HepG2 (cell line): Measurements from ENCODE around the gene POLR3K. TPM values are rescaled to one million over a fixed set of nuclear protein-coding genes. Genes with fewer than 3 reads are reported as not detected.

ENCODE experiments used
- BORCS8-MEF2B ChIP-seq: sonication (generic); formaldehyde crosslinking; IDR thresholded peaks from 2 replicates; pipeline ENCODE4 v1.8.0; 2022; ENCODE audit warnings: mild to moderate bottlenecking, missing genetic modification reagents
- HES4 ChIP-seq: sonication (generic); formaldehyde crosslinking; IDR thresholded peaks from 2 replicates; pipeline ENCODE4 v1.9.0; 2021; ENCODE audit warnings: mild to moderate bottlenecking, missing genetic modification reagents, borderline replicate concordance
- PHB2 ChIP-seq: fragments of 450-650 bp; IDR thresholded peaks from 2 replicates; pipeline ENCODE4 v1.6.1; 2018; ENCODE audit not compliant: partially characterized antibody
- SNAI1 ChIP-seq: sonication (generic); formaldehyde crosslinking; IDR thresholded peaks from 2 replicates; pipeline ENCODE4 v1.5.0; 2020; ENCODE audit warnings: mild to moderate bottlenecking, missing genetic modification reagents, borderline replicate concordance
- ZNF296 ChIP-seq: sonication (generic); formaldehyde crosslinking; conservative IDR thresholded peaks from 2 replicates; pipeline ENCODE4 v1.5.0; 2020; ENCODE audit warnings: mild to moderate bottlenecking, missing genetic modification reagents
- ZNF781 ChIP-seq: sonication (generic); formaldehyde crosslinking; IDR thresholded peaks from 2 replicates; pipeline ENCODE4 v1.5.1; 2020; ENCODE audit warnings: borderline replicate concordance, mild to moderate bottlenecking, missing genetic modification reagents; ENCODE audit errors: not compliant biosample characterization
- polyA plus RNA-seq, 8 experiments: library from polyadenylated mRNA; depleted of rRNA in 3 of 8; stranded (reverse) in 7 of 8; unstranded in 1 of 8; fragments of >200 nt; fragmentation: Illumina TruSeq in 4 of 8; extraction: Trizol in 4 of 8; gene quantifications; 2 replicates each; pipeline versions ENCODE4 v1.2.1 to v1.2.3, GENCODE V29; 2011 to 2016; ENCODE audit warnings: low read depth in 4 of 8, missing spikeins in 1 of 8, mixed read lengths in 1 of 8; ENCODE audit not compliant: insufficient read depth in 1 of 8
- total RNA-seq, 5 experiments: library from RNA; depleted of rRNA; stranded (reverse); fragments of >200 nt; fragmentation: Illumina TruSeq; extraction: Trizol; gene quantifications; 2 replicates each; pipeline ENCODE4 v1.2.3, GENCODE V29; 2016; ENCODE audit warnings: low read depth in 1 of 5
- TF ChIP-seq, protein P1 (sequence below): sonication (generic); IDR thresholded peaks from 2 replicates; pipeline ENCODE4 v1.6.1; 2016; ENCODE audit warnings: low read depth, borderline replicate concordance
- TF ChIP-seq, protein P2 (sequence below): IDR thresholded peaks from 2 replicates; pipeline ENCODE4 v1.6.1; 2016; ENCODE audit warnings: low read depth
- TF ChIP-seq, protein P3 (sequence below): sonication (generic); formaldehyde crosslinking; IDR thresholded peaks from 2 replicates; pipeline ENCODE4 v1.8.1; 2023; ENCODE audit warnings: mild to moderate bottlenecking, moderate library complexity, missing genetic modification reagents
- TF ChIP-seq, protein P4 (sequence below): IDR thresholded peaks from 2 replicates; pipeline ENCODE4 v1.4.0; 2020; ENCODE audit warnings: mild to moderate bottlenecking, missing genetic modification reagents
- TF ChIP-seq, protein P5 (sequence below): sonication (generic); formaldehyde crosslinking; IDR thresholded peaks from 2 replicates; pipeline ENCODE4 v1.4.0; 2020; ENCODE audit warnings: missing genetic modification reagents
- TF ChIP-seq, protein P6 (sequence below): sonication (generic); formaldehyde crosslinking; IDR thresholded peaks from 2 replicates; pipeline ENCODE4 v1.4.0; 2020; ENCODE audit warnings: missing genetic modification reagents

The POLR3K gene
- total and polyA plus RNA-seq, 2 of the 13 experiments (the other 11 are each of a cell fraction or from before 2014, with no cell fraction given), result 14.8 to 18.8 TPM

DNA sequence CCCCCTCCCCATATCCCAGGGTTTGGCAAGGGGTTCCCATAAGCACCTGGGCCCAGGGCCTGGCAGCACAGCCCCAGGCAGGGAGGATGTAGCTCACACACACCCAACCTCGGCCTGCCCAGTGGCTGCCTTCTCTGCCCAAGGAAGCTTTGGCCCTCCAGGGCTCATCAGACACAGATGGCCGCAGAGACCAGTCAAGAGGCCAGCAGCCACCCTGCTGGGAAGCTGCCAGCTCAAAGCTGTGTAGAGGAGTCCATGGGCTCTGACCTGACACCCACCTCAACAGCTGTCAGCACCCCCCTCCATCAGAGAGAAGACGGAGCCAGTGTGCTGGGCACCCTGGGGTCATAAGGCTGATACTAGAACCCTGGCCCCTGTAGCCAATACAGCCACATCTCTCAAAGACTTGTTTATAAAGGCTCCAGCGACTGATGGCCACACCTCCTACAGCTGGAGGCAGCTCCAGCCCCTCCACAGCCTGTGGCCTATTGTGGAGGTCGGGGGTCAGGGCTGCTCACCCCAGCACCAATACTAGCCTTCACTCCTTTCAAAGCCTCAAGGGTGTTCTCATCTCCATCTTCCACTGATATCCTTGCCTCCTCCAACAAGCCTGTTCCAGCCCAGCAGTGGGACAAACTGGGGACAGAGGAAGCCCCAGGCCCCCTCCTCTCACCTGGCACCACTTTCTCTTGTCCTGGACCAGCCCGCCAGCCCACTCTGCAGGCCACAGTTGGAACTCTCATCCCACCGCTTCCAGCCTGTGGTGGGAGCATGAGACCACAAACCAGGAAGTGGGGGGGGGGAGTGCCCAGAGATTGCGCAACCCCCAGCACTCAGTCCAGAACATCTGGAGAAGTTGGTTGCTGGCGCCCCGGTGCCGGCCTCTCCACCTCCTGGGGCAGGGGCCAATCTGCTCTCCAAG is 22.4 kb upstream of the POLR3K start (continued):
- TF ChIP-seq, protein P1, sequence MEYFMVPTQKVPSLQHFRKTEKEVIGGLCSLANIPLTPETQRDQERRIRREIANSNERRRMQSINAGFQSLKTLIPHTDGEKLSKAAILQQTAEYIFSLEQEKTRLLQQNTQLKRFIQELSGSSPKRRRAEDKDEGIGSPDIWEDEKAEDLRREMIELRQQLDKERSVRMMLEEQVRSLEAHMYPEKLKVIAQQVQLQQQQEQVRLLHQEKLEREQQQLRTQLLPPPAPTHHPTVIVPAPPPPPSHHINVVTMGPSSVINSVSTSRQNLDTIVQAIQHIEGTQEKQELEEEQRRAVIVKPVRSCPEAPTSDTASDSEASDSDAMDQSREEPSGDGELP, result peak; percentile 83
- TF ChIP-seq ZNF781 (peak; percentile 65), SNAI1 (CRISPR knock-in tag) (peak; percentile 28; the same call in 1 of the 2 replicates), BORCS8-MEF2B (CRISPR knock-in tag) (0 out of 2 replicates have a peak, but pooled peaks have one; percentile 10), HES4 (CRISPR knock-in tag) (no peak), PHB2 (no peak), ZNF296 (CRISPR knock-in tag) (no peak)
- TF ChIP-seq, protein P2, sequence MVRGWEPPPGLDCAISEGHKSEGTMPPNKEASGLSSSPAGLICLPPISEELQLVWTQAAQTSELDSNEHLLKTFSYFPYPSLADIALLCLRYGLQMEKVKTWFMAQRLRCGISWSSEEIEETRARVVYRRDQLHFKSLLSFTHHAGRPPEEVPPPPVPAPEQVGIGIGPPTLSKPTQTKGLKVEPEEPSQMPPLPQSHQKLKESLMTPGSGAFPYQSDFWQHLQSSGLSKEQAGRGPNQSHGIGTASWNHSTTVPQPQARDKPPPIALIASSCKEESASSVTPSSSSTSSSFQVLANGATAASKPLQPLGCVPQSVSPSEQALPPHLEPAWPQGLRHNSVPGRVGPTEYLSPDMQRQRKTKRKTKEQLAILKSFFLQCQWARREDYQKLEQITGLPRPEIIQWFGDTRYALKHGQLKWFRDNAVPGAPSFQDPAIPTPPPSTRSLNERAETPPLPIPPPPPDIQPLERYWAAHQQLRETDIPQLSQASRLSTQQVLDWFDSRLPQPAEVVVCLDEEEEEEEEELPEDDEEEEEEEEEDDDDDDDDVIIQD (CRISPR knock-in tag), result 0 out of 2 replicates have a peak, but pooled peaks have one; percentile 23
- TF ChIP-seq, protein P3, sequence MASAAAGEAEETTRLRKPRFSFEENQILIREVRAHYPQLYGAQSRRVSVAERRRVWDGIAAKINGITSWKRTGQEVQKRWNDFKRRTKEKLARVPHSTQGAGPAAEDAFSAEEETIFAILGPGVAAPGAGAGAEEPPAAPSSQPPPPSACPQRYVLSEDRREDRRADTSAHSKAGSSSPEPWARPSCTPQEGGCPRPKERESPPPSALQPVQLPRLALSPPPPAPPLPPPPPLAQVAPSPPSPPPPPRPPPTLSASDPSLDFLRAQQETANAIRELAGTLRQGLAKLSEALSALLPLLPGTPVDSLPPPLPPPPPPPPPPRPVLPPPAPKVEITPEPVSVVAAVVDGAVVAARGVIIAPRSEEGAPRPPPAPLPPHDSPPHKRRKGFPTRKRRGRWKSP (CRISPR knock-in tag), result 0 out of 2 replicates have a peak, but pooled peaks have one; percentile 22
- TF ChIP-seq, protein P4, sequence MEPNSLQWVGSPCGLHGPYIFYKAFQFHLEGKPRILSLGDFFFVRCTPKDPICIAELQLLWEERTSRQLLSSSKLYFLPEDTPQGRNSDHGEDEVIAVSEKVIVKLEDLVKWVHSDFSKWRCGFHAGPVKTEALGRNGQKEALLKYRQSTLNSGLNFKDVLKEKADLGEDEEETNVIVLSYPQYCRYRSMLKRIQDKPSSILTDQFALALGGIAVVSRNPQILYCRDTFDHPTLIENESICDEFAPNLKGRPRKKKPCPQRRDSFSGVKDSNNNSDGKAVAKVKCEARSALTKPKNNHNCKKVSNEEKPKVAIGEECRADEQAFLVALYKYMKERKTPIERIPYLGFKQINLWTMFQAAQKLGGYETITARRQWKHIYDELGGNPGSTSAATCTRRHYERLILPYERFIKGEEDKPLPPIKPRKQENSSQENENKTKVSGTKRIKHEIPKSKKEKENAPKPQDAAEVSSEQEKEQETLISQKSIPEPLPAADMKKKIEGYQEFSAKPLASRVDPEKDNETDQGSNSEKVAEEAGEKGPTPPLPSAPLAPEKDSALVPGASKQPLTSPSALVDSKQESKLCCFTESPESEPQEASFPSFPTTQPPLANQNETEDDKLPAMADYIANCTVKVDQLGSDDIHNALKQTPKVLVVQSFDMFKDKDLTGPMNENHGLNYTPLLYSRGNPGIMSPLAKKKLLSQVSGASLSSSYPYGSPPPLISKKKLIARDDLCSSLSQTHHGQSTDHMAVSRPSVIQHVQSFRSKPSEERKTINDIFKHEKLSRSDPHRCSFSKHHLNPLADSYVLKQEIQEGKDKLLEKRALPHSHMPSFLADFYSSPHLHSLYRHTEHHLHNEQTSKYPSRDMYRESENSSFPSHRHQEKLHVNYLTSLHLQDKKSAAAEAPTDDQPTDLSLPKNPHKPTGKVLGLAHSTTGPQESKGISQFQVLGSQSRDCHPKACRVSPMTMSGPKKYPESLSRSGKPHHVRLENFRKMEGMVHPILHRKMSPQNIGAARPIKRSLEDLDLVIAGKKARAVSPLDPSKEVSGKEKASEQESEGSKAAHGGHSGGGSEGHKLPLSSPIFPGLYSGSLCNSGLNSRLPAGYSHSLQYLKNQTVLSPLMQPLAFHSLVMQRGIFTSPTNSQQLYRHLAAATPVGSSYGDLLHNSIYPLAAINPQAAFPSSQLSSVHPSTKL, result 0 out of 2 replicates have a peak, but pooled peaks have one; percentile 6
- TF ChIP-seq, protein P5, sequence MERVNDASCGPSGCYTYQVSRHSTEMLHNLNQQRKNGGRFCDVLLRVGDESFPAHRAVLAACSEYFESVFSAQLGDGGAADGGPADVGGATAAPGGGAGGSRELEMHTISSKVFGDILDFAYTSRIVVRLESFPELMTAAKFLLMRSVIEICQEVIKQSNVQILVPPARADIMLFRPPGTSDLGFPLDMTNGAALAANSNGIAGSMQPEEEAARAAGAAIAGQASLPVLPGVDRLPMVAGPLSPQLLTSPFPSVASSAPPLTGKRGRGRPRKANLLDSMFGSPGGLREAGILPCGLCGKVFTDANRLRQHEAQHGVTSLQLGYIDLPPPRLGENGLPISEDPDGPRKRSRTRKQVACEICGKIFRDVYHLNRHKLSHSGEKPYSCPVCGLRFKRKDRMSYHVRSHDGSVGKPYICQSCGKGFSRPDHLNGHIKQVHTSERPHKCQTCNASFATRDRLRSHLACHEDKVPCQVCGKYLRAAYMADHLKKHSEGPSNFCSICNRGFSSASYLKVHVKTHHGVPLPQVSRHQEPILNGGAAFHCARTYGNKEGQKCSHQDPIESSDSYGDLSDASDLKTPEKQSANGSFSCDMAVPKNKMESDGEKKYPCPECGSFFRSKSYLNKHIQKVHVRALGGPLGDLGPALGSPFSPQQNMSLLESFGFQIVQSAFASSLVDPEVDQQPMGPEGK, result peak; percentile 82
- TF ChIP-seq, protein P6, sequence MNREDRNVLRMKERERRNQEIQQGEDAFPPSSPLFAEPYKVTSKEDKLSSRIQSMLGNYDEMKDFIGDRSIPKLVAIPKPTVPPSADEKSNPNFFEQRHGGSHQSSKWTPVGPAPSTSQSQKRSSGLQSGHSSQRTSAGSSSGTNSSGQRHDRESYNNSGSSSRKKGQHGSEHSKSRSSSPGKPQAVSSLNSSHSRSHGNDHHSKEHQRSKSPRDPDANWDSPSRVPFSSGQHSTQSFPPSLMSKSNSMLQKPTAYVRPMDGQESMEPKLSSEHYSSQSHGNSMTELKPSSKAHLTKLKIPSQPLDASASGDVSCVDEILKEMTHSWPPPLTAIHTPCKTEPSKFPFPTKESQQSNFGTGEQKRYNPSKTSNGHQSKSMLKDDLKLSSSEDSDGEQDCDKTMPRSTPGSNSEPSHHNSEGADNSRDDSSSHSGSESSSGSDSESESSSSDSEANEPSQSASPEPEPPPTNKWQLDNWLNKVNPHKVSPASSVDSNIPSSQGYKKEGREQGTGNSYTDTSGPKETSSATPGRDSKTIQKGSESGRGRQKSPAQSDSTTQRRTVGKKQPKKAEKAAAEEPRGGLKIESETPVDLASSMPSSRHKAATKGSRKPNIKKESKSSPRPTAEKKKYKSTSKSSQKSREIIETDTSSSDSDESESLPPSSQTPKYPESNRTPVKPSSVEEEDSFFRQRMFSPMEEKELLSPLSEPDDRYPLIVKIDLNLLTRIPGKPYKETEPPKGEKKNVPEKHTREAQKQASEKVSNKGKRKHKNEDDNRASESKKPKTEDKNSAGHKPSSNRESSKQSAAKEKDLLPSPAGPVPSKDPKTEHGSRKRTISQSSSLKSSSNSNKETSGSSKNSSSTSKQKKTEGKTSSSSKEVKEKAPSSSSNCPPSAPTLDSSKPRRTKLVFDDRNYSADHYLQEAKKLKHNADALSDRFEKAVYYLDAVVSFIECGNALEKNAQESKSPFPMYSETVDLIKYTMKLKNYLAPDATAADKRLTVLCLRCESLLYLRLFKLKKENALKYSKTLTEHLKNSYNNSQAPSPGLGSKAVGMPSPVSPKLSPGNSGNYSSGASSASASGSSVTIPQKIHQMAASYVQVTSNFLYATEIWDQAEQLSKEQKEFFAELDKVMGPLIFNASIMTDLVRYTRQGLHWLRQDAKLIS, result no peak
